Measurements from ENCODE around the gene SYT2. TPM values are rescaled to one million over a fixed set of nuclear protein-coding genes. Genes with fewer than 3 reads are reported as not detected.
"Not testable (repeated sequence)": the region's sequence is repeated elsewhere in the genome, so short reads cannot be mapped to it uniquely, and the experiment has no call there.

The SYT2 gene
- polyA plus RNA-seq, 12 donors: 0.19 to 2.7 (median 0.44) TPM; not detected in 1

DNA sequence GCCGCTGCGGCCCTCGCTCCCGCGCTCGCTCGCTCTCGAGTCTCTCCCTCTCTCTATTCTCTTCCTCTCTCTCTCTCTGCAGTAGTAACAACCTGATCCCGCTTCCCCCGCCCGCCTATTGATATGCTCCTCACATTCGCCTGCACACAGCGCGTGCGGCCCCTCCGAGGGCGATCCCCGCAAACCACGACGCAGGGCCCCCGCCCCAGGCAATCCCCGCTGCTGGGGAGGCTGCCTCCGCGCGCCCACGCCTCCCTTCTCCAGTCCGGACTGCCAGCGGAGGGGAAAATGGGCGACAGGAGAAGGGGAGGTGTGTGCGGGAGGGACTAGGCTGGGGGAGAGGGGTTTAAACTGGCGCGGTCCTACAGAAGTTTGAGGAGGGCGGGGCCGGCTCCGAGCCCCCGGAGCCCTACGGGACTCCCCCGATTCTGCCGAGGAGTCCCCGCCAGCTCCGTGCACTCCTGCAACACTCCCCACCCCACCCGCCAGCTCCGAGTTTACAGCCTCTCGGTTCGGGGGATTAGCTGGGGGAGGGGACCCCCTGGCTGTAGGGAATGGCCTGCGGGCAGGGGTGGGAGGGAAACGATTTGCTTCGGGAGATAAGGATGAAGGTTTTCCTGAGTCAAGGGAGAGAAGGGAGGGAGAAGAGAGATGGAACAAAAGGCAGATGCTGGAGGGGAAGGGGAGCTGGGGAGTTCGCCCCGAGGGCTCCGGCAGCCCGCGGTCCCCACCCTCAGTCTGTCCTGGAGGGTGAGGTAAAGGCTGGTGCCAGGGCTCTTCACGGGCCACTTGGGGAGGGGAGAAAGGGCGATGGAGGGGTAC lies 66.6 kb downstream of the SYT2 start:
- DNase-seq: no peak

DNA sequence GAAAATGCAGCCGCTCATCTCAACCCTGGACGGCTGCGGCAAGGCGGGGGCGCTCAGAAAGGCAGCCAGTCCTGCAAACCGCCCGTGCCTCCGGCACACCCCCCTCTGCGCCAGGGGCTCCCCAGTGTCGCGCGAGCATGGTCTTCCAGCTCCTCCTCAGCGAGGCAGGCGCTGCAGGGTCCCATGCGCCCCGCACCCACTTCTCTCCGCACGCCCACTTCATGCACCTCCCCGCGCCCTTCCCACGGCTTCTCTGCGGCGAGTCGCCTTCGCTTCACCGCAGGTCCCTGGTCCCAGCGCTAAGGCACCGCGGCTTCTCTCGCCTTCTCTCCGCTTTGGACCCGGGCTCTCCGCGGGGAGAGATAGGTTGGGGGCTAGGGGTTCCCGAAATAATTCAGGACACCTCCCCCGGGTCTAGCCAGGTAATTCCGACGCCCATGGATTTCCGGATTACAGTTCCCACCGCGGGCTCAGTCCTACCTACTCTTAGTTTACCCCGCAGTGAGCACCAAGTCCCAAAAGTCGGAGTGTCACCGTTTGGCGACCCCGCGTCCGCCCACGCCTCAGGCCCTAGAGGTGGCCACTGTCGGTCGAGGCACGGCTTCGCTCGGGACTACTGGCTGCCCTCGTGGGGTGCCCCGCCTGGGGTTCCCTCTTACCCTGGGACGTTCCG lies 67.5 kb downstream of the SYT2 start:
- no peak for DNase-seq

GRCh38 chr1:202642212-202642611 lies 68.0 kb downstream of the SYT2 start:
- DNase-seq: no peak

DNA sequence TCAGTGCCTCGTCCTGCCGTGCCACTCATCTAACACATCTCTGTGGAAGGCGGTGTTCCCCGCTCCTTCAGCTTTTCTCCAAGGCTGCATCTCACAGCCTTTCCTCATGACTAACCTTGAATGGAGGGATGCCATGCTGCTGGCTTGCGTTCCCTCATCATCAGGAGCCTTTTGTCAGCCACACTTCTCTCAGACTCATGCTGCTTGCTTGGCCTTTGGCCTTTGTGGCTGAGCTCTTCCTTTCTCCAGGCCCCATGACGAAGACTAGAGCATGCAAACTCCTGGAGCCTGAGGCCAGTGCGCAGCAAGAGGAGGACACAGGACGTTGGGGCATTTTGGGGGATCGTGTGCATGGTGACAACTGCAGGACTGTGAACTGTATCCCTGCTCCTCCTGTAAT lies 70.8 kb downstream of the SYT2 start:
- DNase-seq: no peak

DNA sequence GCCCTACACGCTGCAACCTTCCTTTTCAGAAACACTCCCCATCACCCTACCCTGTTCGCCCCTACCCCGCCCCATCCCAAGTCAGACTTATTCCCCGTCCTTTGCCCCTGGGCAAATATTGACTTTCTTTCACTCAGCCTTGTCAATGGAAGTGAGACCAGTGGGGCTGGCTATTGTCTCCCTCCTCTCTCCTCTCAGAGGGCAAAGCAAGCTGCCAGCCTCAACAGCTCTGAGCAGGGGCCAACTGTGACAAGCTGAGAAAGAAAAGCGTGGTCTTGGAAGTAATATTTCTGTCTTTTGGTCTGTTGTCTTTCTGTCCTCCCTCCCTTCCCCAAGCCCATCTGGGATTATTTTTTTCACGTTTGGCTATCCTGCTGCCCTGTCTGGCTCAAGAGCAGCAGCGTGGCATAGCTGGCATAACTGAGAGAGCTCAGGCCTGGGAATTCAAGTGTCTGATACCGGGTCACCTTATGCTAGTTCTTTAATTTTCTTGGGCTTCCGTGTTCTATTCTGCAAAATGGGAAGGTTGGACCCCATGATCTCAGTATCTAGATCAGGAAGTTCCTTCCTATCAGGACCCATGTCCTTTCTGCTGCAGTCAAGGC lies 71.5 kb downstream of the SYT2 start:
- not testable (repeated sequence) for DNase-seq

- DNase-seq: no peak
Observed at GRCh38 chr1:202638019-202638700, 72.1 kb downstream of the SYT2 start.

GRCh38 chr1:202637321-202638018 lies 72.8 kb downstream of the SYT2 start:
- not testable (repeated sequence) for DNase-seq

DNA sequence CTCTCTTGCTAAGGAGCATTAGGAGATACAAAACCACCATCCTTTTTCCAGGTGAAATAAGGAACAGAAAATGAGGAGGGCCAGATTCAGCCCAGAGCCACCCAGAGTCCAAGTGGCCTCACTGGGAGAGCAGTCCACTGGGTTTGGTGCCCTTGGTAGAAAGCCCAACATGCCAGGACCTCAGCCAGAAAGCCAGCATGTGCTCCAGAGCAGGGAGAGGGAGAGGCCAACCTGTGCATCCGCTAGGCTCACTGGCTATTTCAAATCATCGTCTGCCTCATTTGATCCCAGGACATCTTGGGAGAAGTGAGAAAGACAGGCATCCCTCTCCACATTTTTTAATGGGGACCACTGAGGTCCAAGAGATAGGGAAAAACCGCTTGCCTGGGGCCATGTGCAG lies 74.1 kb downstream of the SYT2 start:
- not testable (repeated sequence) for DNase-seq

DNA sequence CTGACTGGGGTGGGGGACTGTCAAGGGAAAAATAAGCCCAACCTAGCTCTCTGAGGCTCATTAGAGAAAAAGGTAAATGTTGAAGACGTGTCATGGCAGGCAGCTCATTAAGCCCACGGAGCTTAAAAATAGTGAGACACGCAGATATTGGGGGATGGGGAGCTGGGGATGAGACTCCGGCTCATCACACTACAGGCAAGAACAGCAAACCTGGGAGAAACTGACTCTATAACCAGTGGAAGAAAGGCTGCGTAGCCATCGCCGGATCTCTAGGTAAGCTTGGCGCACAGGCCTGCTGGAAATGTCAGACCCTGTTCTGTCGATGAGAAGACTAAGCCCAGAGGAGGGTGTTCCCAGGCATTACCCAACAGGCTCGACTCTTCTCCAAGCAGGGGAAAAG lies 78.0 kb downstream of the SYT2 start:
- no peak for DNase-seq

DNA sequence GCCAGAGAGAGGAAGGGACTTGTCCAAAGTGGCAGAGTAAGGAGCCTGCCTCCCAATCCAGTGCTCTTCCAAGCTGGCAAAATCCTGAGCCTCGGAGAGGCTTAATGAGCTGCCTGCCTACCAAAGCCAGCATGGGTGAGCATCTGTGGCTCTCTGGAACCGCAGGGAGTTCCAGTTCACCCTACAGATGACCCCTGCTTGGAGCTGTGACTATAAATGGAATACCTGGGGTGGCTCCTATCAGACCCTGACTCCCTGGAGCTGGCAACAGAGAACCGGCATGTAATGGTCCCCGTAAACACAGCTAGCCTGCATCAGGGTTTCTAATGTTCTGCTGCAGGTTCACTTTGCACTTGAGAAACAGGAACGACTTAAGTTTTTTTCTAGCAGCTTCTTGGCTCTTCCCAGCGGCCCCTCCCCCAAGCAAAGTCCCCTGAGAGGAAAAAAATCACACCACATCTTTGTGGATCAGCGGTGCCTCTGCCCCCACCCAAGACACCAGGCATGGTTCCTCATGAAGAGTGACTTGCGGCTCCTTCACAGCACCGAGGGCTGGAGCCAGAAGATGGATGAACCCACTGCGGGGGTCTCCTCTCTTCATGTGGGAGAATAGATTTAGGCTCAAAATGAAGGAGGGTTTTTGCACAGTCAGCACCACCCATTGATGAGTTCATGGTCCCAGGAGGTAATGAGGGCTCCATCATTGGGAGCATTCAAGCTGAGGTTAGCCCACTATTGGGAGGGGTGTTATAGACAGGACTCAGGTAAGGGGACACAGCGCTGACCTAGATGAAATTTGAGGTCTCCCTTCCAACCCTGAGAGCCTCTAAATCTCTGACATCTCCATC lies 79.0 kb downstream of the SYT2 start:
- DNase-seq: no peak

- no peak for DNase-seq
Observed at GRCh38 chr1:202630541-202630940, 79.7 kb downstream of the SYT2 start.

DNA sequence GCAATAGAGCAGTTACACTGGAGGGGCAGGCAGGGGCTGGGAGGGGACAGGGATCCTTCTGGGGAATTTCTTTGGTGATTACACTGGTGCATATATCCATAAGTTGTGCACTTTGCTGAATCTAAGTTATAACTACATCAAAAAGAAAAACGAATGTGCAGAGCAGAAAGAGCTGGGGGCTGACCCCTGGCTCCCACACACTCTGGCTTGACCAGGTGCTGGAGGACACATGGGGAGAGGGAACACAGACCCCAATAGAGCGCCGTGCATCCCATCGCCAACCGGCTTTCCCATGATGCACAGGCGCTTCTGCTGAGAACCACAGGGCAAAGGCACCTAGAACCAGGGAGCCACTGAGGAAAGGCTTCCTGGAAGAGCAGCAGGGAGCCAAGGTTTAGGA lies 80.2 kb downstream of the SYT2 start:
- DNase-seq: not testable (repeated sequence)

- DNase-seq: not testable (repeated sequence)
Observed at GRCh38 chr1:202629257-202629811, 80.9 kb downstream of the SYT2 start.

- no peak for DNase-seq
Observed at GRCh38 chr1:202628646-202629215, 81.5 kb downstream of the SYT2 start.

DNA sequence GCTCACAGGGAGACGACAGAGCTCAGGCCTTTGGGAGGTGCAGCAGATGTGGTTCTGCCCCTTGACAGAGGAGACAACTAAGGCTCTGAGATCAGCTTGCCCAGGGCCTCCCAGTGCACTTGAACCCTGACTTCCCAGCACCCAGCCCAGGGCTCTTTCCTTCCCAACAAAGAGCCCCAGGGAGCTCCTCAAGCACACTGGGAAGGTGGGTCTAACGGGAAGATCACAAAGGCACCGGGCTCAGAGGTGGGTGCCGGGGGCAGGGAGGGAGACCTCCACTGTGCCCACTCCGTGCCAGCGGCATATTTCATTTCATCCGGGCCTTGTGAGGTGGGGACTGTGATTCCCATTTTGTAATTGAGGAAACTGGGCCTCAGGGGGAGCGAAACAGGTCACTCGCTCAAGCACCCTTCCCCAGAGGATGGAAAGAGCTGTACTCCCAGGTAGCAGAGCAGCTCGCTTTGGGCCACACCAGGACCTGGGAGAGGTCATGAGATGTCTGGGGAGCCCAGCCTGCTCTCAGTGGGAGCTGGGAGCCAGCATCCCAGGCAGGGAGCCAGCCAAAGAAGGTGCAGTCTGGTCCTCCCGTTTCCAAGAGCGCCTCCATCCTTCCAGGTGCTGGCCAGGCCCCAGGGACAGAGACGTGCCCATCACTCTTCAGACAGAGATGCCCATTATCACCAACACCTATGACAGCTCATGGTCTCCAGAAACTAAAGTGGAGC lies 82.3 kb downstream of the SYT2 start:
- no peak for DNase-seq

GRCh38 chr1:202627036-202627435 lies 83.2 kb downstream of the SYT2 start:
- DNase-seq: not testable (repeated sequence)

DNA sequence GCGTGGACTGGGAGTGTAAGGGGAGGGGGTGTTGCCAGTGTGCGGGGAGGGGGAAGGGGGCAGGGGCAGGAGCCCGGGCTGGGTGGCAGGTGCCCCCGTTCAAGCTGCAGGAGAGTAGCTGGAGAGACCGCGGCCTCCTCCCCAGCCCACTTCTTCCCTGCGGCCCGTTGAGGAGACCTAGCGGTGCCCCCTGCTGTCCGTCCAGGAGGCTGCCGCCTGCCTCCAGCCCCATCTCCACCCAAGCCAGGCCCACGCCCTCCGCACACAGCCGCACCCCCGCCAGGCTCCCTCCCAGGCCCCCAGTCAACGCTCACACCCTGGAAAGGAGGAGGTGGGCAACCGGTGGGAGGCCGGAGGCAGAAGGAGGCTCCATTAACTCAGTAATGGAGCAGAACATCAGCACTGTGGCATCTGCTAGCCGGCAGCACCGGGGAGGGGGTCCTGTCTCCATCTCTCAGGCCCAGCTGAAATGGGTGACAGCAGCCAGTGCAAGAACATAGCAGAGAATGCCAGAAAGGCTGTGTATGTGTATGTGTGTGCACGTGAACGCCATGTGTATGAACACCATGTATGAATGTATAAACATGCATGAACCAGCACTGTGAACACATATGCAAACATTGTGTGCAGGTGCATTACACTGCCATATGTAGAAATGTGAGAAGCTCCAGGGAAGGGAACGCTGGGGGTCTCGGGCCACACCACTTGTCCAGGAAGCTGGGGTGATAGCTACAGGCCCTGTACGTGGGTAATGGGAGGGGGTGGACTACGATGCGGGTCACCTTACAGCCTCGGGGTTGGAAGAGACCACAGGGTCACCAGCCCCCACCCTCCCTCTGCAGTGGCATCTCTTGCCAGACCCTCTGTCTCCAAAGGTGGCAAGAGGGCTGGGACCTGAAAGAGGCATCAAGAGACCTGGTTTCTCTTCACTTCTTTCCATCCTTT lies 84.6 kb downstream of the SYT2 start:
- DNase-seq: no peak

DNA sequence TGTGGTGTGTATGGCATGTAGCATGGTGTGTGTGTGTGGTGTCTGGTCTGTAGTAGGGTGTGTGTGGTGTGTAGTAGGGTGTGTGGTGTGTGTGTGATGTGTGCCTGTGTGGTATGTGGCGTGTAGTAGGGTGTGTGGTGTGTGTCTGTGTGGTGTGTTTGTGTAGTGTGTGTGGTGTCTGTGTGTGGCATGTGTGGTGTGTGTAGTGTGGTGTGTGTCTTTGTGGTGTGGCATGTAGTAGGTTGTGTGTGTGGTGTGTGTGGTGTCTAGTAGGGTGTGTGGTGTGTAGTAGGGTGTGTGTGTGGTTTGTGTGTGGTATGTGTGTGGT lies 85.5 kb downstream of the SYT2 start:
- DNase-seq: no peak

Measured in muscle of arm (tissue), 12 donors.